ENCODE results near the gene ELP5.

GRCh38 chr17:7228920-7229319 is 23.1 kb upstream of the ELP5 start:
- TF ChIP-seq CTCF (IDR thresholded peaks at IDR 0.05; ENCODE audit: low read depth, low read length, poor library complexity, severe bottlenecking), result no peak
- no peak for TF ChIP-seq EZH2phosphoT487 (IDR thresholded peaks at IDR 0.05; ENCODE audit: borderline replicate concordance, low read length)

Measured in DOHH2 (cell line).